Measurements from ENCODE around the gene TLR3.

TLR3 gene

DNA sequence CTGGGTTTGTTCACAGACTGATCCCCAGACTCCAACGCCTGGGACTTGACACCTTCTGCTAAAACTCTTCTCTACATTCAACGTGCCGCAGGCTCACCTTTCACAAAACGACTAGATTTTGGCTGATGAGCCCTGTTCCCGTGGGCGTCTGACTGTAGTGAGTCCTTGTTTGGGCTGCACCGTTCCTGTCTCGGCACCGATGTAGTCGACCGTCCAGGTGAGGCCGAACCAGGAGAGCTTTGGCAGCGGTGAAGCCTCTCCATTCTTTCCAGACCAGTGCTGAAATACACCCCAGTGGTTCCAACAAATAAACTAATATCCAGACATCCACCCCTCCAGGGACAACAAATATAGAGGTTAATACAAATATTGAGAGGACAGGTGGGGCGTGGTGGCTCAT lies 45.0 kb upstream of the TLR3 start:
- DNase-seq (ENCODE audit: low read depth) = no peak
- TF ChIP-seq POLR2A (IDR thresholded peaks at IDR 0.05; ENCODE audit: extremely low read depth, insufficient read length) (no peak), MYC (IDR thresholded peaks at IDR 0.05; ENCODE audit: low read depth, low read length) (no peak)
- TF ChIP-seq, protein P1, sequence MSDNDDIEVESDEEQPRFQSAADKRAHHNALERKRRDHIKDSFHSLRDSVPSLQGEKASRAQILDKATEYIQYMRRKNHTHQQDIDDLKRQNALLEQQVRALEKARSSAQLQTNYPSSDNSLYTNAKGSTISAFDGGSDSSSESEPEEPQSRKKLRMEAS (IDR thresholded peaks at IDR 0.05; ENCODE audit: low read depth, low read length) = no peak
- TF ChIP-seq, protein P2, sequence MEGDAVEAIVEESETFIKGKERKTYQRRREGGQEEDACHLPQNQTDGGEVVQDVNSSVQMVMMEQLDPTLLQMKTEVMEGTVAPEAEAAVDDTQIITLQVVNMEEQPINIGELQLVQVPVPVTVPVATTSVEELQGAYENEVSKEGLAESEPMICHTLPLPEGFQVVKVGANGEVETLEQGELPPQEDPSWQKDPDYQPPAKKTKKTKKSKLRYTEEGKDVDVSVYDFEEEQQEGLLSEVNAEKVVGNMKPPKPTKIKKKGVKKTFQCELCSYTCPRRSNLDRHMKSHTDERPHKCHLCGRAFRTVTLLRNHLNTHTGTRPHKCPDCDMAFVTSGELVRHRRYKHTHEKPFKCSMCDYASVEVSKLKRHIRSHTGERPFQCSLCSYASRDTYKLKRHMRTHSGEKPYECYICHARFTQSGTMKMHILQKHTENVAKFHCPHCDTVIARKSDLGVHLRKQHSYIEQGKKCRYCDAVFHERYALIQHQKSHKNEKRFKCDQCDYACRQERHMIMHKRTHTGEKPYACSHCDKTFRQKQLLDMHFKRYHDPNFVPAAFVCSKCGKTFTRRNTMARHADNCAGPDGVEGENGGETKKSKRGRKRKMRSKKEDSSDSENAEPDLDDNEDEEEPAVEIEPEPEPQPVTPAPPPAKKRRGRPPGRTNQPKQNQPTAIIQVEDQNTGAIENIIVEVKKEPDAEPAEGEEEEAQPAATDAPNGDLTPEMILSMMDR (IDR thresholded peaks at IDR 0.05; ENCODE audit: low read depth, low read length) = no peak

DNA sequence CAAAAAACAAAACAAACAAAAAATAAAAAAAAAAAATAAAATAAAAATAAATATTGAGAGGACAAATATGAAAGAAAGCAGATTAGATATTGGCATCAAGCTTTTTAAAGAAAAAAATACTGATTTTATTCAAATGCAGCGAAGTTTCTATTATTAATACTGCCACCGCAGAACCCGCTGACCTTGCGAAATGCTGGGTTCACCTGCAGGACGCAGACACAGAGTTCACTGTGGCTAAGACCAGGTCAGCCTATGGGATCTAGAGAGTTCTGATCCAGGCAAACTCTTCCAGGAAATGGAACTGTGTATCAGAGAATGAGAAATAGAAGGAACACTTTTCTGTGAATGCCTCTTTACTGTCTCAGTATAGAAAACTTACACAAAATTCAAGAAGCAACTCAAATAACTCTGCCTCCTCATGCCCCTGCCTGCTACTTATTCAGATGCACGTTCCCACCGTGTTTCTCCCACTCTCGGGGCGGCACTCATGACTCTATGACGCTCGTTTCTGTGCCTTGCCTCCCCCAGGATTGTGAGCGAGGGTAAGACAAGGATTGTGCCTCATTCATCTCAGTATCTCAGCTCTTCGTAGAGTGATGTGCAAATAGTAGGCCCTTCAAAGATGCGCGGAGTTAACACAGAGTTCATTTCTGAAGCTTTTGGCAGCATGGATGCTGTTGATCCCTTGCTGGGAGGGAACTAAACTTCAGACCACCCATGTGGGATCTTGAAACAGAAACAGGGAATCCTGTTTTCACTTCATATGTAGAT lies 44.1 kb upstream of the TLR3 start:
- H3K4me3 ChIP-seq (ENCODE audit: low read depth, low read length) = no peak overlapping the region
- no peak for DNase-seq (ENCODE audit: low read depth)
- TF ChIP-seq, protein P1 (IDR thresholded peaks at IDR 0.05; ENCODE audit: low read depth, low read length) = no peak
- TF ChIP-seq, protein P2 (IDR thresholded peaks at IDR 0.05; ENCODE audit: low read depth, low read length) = no peak
- TF ChIP-seq MYC (IDR thresholded peaks at IDR 0.05; ENCODE audit: low read depth, low read length) (no peak), POLR2A (IDR thresholded peaks at IDR 0.05; ENCODE audit: extremely low read depth, insufficient read length) (no peak)

More for the DNA sequence above, 45.0 kb upstream of the TLR3 start:
- H3K4me3 ChIP-seq (ENCODE audit: low read depth, low read length) = no peak overlapping the region

DNA sequence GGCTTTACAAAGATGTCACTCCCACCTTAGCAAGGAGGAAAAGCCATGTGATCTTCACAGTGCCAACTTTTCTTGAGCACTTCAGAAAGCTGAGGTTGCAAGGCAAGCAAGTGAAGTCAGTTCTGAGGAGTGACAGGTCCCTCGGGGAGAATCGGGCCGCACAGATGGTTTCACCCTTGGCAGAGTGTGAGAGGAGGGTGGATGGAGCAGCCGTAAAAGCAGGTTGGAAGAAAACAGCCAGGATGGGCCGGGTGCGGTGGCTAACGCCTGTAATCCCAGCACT lies 43.6 kb upstream of the TLR3 start:
- TF ChIP-seq, protein P2 (IDR thresholded peaks at IDR 0.05; ENCODE audit: low read depth, low read length) = no peak
- TF ChIP-seq MYC (IDR thresholded peaks at IDR 0.05; ENCODE audit: low read depth, low read length) = no peak
- no peak for TF ChIP-seq POLR2A (IDR thresholded peaks at IDR 0.05; ENCODE audit: extremely low read depth, insufficient read length)
- TF ChIP-seq, protein P1 (IDR thresholded peaks at IDR 0.05; ENCODE audit: low read depth, low read length) = no peak
- no peak for DNase-seq (ENCODE audit: low read depth)
- no peak overlapping the region for H3K4me3 ChIP-seq (ENCODE audit: low read depth, low read length)

DNA sequence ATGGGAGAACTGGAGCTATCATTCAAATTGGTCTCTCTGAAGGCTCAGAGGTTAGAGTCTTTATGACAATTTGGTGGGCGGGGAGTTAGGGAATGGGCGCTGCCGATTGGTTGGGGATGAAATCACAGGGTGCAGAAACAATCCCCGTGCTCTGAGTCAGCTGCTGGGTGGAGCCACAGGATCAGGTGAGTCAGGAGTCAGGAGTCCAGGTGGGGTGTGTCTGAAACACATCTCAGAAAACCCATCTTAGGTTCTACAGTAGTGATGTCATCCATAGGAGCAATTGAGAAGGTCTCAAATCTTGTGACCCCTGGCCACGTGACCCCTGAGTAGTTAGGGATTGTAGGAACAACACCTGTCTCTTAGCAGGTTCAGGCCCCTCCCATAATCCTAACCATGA lies 41.6 kb upstream of the TLR3 start:
- TF ChIP-seq MYC (IDR thresholded peaks at IDR 0.05; ENCODE audit: low read depth, low read length) = no peak

DNA sequence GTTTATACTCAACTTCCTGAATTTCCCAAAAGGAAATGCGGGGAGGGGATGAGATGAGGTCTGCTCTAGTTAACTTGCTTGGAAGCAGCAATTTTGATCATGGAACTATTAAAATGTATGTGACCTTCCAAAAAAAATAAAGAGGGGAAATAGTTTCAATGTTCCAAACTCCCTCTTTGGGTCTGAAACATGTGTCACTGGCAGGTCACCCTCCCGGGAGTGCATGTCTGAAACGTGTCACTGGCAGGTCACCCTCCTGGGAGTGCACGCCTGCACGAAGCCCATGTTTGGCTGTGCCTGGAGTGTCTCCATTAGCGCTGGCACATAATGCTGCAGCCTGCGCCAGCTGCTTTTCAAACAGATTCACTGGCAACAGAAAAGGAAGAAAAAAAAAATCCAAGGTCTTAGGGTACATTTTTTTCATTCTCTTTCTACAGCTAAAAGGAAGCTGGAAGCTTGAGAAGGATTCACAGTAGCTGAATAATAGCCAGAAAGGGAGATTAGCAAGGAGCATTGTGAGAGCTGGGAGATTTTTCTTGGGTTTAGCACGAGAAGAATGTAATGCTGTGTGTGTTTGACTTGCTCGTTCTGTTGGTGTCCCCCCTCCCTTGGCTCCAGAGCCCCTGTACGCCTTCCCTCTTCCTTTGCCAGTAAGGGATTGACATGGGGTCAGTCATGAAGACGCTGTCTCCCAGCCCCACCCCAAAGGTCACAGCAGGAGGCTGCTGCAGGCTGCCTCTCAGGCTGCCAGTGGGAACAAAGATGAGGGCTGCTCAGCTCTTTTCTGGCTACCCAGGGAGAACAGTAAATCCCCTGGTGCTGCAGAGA lies 39.2 kb upstream of the TLR3 start:
- H3K4me3 ChIP-seq (ENCODE audit: low read depth, low read length) = no peak overlapping the region
- no peak for DNase-seq (ENCODE audit: low read depth)
- TF ChIP-seq, protein P1 (IDR thresholded peaks at IDR 0.05; ENCODE audit: low read depth, low read length) = no peak
- TF ChIP-seq, protein P2 (IDR thresholded peaks at IDR 0.05; ENCODE audit: low read depth, low read length) = no peak
- no peak for TF ChIP-seq POLR2A (IDR thresholded peaks at IDR 0.05; ENCODE audit: extremely low read depth, insufficient read length)
- TF ChIP-seq MYC (IDR thresholded peaks at IDR 0.05; ENCODE audit: low read depth, low read length) = no peak

More for the DNA sequence above, 41.6 kb upstream of the TLR3 start:
- no peak for DNase-seq (ENCODE audit: low read depth)
- no peak overlapping the region for H3K4me3 ChIP-seq (ENCODE audit: low read depth, low read length)

DNA sequence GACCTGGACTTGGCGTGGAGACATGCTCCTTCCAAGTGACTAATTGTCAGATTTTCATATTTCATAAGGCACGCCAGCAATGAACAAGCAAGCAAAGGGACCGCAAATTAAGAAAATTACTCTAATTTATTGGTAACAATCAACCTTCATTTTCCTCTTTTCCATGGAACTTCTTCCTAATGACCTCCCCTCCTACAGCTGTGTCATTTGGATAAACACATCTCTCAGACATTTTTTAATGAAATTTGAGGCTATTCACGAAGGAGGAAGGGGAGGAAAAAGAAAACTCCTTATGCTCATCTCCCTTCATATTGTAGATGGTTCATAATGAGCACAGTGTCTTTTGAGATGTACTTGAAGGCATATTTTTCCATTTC lies 38.6 kb upstream of the TLR3 start:
- DNase-seq (ENCODE audit: low read depth) = no peak
- H3K4me3 ChIP-seq (ENCODE audit: low read depth, low read length) = no peak overlapping the region
- TF ChIP-seq, protein P1 (IDR thresholded peaks at IDR 0.05; ENCODE audit: low read depth, low read length) = no peak
- no peak for TF ChIP-seq POLR2A (IDR thresholded peaks at IDR 0.05; ENCODE audit: extremely low read depth, insufficient read length)
- TF ChIP-seq, protein P2 (IDR thresholded peaks at IDR 0.05; ENCODE audit: low read depth, low read length) = no peak
- no peak for TF ChIP-seq MYC (IDR thresholded peaks at IDR 0.05; ENCODE audit: low read depth, low read length)

All from NB4 (cell line).